Gastroesophageal sphincter (tissue), 3 donors: ENCODE results near the gene TEX38.

Experiments
- CTCF ChIP-seq, 4 experiments: fragments of 200-600 bp in 2 of 4; fragments of 450-650 bp in 2 of 4; sonication (generic) in 1 of 4; IDR thresholded peaks; one replicate each; pipeline ENCODE4 v1.5.1; 2017 to 2019; ENCODE audit warnings: antibody characterized with exemption in 4 of 4, mild to moderate bottlenecking in 2 of 4, moderate library complexity in 2 of 4
- POLR2A ChIP-seq, 2 donors: fragments of 450-650 bp; IDR thresholded peaks; one replicate each; pipeline ENCODE4 v1.6.1; 2017; ENCODE audit warnings: antibody characterized with exemption in 2 of 2, mild to moderate bottlenecking in 2 of 2, moderate library complexity in 1 of 2
- POLR2AphosphoS5 ChIP-seq: sonication (generic); formaldehyde crosslinking; IDR thresholded peaks from one replicate; pipeline ENCODE4 v1.6.1; 2017; ENCODE audit warnings: antibody characterized with exemption

DNA sequence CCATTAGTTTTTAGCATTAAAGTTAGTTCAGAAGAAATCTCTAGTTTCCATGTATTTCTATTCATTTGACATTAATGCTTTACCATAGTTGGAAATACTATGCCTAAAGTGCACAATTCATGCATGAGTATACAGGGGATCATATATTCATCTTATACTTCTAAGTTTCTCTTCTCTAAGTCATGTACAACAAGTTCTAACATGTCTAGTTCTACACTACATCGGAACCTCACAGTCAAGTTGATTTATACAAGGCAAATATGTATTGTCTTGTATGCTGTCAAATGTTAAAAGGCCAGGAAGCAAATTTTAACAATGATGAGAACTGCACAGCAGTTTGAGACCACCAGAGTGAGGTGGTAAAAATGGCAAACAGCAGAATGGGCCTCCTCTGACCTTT lies 32.1 kb upstream of the TEX38 start:
- TF ChIP-seq CTCF (IDR thresholded peaks at IDR 0.05) = no peak
- no peak for TF ChIP-seq POLR2A (IDR thresholded peaks at IDR 0.05)
- TF ChIP-seq POLR2AphosphoS5 = no peak
